GM18498 (cell line): ENCODE measurements around the gene SYS1.

Source experiments
- ATAC-seq: cut with Tn5 transposase; IDR thresholded peaks from one replicate; pipeline ENCODE4 v1.9.1; 2021; ENCODE audit warnings: mild to moderate bottlenecking, moderate library complexity; ENCODE audit not compliant: unreplicated experiment

The SYS1 gene

GRCh38 chr20:45378191-45378590 lies 15.2 kb downstream of the SYS1 start, which contains the start of gene TP53TG5:
TP53TG5 (minus strand) TSS chr20:45378325; CDS start chr20:45378236, 89 bp downstream.
- ATAC-seq: no peak

- ATAC-seq: no peak
Observed at GRCh38 chr20:45387274-45387673, 24.3 kb downstream of the SYS1 start.

DNA sequence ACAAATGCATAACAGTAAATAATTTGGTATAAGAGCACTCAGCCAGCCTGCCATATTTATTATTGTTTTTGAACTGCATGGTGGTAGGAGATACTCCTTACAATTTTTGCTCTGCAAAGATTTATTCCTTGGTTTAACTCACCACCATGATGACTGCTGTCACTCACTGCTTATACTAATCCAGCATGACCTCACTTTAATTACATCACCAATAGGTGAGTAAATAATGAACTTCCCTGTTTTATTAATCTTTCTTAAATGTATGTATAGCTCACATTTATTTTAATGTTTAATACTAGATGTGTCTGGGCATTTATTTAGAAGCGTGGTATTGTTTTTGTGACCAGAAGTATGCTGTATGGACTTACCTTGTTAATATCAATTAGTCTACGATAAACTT lies 28.0 kb downstream of the SYS1 start:
- ATAC-seq: no peak

- ATAC-seq: no peak
Observed at GRCh38 chr20:45391559-45391958, 28.6 kb downstream of the SYS1 start.

- ATAC-seq: no peak
Observed at GRCh38 chr20:45392733-45393132, 29.8 kb downstream of the SYS1 start.

DNA sequence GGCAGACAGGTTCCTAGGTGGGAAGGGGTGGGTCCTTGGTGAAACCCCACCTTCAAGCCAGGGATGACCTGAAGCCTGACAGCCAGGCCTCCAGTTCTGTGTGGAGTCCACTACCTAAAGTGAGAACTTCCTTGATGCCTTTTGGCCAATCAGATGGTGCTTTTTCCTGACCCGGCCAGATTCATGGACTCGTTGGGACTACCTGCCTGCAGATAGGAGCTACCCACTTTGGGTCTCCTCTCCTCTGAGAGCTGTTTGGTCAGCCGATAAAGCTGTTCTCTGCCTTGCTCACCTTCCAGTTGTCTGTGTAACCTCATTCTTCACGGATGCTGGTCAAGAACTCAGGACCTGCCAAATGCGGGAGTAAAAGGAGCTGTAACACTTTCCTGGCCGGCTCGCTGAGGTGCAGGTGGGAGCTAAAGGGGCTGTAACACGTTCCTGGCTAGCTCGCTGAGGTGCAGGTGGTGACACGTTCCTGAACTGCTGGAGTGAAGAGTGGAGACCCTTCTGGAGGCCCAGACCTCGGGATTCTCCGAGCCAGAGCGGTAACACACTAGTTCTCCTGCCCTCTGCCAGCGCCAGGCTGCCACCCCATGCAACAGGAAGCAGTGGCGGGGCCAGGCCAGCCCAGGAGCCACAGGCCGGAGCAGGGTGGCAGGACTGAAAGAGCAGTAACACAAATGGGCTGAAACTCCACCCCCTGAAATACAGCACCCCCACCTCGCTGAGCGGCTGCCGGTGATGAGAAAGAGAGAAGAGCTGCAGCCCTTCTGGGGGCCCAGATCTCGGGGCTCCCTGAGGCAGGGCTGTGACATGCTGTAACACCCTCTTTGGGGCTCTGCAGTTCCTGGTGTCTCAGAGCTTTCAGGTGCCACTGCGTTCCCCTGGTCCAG lies 31.5 kb downstream of the SYS1 start:
- ATAC-seq: no peak

DNA sequence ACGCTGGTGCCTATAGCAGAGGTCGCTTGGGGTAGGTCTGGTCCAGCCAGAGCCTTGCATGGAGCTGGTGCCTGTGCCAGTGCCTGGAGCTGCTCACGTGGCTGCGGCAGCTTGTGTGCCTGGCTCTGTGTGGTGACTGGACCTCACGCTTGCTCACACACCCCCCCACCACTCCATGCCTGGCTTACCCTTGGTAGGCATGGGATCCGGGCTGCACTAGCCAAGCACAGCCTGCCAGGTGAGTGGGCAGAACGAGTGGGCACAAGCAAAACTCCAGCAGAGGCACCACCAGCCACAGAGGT lies 32.1 kb downstream of the SYS1 start:
- ATAC-seq: no peak

DNA sequence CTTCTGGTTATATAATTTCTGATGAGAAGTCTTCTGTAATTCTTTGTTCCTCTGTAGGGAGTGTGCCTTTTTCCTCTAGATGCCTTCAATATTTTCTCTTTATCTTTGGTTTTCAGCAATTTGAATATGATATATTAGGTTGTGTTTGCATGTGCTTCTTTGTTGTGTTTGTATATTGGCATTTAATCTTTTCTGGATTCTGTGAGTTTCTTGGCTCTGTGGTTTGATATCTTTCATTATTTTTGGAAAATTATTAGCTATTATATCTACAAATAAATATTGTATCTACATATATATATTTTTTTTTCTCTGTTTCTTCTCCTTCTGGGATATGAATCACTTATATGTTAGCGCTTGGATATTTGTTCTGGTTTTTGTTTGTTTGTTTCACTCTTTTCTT lies 36.1 kb downstream of the SYS1 start:
- no peak for ATAC-seq

- no peak for ATAC-seq
Observed at GRCh38 chr20:45400346-45401031, 37.5 kb downstream of the SYS1 start.

GRCh38 chr20:45402946-45403345 lies 40.0 kb downstream of the SYS1 start:
- ATAC-seq: no peak

- no peak for ATAC-seq
Observed at GRCh38 chr20:45404438-45404837, 41.5 kb downstream of the SYS1 start.

- ATAC-seq: no peak
Observed at GRCh38 chr20:45405571-45406259, 42.8 kb downstream of the SYS1 start.

GRCh38 chr20:45406260-45407066 lies 43.5 kb downstream of the SYS1 start:
- no peak for ATAC-seq

GRCh38 chr20:45407067-45407745 lies 44.2 kb downstream of the SYS1 start:
- ATAC-seq: no peak

DNA sequence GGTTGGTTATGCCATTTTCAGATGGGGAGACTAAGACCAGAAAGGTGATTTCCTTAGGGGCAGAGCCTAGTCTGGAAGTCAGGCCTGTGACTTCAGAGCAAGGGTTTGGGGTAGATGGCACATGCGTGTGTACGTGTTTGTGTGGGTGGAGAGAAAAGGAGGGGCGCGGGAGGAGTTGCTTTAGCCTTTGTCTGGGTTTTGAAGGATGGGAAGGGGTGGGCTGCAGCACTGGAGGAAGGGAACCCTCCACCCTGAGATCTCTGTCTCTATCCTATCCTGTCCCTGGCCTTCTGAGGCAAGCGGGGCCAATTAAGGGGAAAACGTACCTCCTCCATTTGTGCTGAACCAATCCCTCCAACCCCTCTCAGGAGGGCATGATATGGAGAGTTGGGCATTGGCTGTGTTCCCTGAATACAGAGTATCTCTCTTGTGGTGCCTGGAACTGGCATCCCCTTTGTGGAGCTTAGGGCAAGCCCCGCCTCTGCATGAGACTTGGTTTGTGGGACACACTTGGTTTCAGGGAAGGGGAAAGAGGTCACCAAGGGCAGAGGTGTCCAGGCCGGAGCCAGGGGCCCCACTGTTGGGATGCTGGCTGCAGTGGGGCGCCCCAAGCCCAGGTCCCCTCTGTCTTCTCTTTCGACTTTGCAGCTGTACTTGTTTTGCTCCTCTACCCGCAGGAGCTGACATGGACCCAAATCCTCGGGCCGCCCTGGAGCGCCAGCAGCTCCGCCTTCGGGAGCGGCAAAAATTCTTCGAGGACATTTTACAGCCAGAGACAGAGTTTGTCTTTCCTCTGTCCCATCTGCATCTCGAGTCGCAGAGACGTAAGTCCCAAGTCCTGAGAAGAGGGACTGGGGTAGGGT lies 45.1 kb downstream of the SYS1 start, which contains the start of gene DBNDD2:
DBNDD2 (plus strand) TSS at position 507 of the 863 bp plus-strand sequence; CDS start at position 686, 179 bp downstream.
- no peak for ATAC-seq

DNA sequence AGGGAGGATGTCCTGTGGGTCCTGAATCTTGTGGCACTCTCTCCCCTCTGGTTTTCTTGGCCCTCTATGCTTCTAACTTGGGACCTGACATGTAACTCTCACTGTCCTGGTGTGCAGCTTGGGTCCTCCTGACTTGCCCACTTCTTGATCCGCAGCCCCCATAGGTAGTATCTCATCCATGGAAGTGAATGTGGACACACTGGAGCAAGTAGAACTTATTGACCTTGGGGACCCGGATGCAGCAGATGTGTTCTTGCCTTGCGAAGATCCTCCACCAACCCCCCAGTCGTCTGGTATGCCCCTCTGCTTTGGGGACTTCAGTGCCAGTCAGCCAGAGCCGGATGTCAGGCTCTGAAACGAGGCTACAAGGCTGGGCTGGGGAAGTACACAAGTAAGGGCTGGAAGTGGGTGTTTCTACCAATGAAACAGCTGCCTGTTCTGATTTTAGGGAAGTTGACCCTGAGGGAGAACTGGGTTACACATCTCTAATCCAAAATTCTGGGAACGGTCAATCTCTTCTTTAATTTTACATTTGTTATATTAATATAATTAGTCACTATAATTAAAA lies 45.8 kb downstream of the SYS1 start:
- no peak for ATAC-seq

DNA sequence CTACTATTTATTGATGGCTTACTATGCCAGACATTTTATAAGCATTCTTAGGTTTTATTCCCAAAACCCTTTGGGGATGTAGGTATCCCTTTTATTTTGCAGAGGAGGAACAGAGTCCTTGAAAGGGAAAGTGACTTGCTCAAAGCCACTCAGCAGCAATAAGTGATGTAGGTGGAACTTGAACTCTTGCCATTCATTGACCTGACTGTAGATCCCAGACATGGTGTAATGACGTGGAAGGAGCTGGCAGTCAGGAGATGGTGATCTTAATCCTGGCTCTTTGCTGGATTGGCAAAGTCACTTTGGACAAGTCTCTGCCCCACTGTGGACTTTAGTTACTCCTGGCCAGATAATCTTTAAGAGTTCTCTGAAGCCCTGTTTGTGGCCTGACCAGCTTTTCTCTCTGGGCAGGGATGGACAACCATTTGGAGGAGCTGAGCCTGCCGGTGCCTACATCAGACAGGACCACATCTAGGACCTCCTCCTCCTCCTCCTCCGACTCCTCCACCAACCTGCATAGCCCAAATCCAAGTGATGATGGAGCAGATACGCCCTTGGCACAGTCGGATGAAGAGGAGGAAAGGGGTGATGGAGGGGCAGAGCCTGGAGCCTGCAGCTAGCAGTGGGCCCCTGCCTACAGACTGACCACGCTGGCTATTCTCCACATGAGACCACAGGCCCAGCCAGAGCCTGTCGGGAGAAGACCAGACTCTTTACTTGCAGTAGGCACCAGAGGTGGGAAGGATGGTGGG lies 46.7 kb downstream of the SYS1 start:
- no peak for ATAC-seq

- ATAC-seq: no peak
Observed at GRCh38 chr20:45410887-45411286, 47.9 kb downstream of the SYS1 start.
